Measurements from ENCODE around the gene FIBCD1. TPM values are rescaled to one million over a fixed set of nuclear protein-coding genes. Genes with fewer than 3 reads are reported as not detected.

FIBCD1 gene
- total RNA-seq, 2 donors from 2014 or later, result 0.20 to 4.6 TPM

- H3K36me3 ChIP-seq, result no peaks in the 10 kb centered on the region
Observed at GRCh38 chr9:130908146-130908877, 30.7 kb downstream of the FIBCD1 start.

GRCh38 chr9:130906735-130907416, 32.2 kb downstream of the FIBCD1 start:
- H3K27me3 ChIP-seq, result no peaks in the 10 kb centered on the region
- H3K27ac ChIP-seq, result no peak overlapping the region
- H3K4me1 ChIP-seq, result no peaks in the 10 kb centered on the region
- H3K9me3 ChIP-seq, result no peaks in the 10 kb centered on the region
- no peak for TF ChIP-seq CTCF (IDR thresholded peaks at IDR 0.05)
- H3K36me3 ChIP-seq, result no peaks in the 10 kb centered on the region
- H3K4me3 ChIP-seq, result no peak overlapping the region
- DNase-seq (ENCODE audit: low spot score), result no peak

More at GRCh38 chr9:130908146-130908877, 30.7 kb downstream of the FIBCD1 start:
- no peak overlapping the region for H3K4me3 ChIP-seq
- no peaks in the 10 kb centered on the region for H3K9me3 ChIP-seq
- no peak for DNase-seq (ENCODE audit: low spot score)
- TF ChIP-seq CTCF (IDR thresholded peaks at IDR 0.05), result no peak
- H3K4me1 ChIP-seq, result no peaks in the 10 kb centered on the region
- H3K27ac ChIP-seq, result no peak overlapping the region
- H3K27me3 ChIP-seq, result no peaks in the 10 kb centered on the region

- Histone ChIP-seq H3K36me3 (no peaks in the 10 kb centered on the region), H3K4me3 (no peak overlapping the region), H3K4me1 (no peaks in the 10 kb centered on the region), H3K27ac (no peak overlapping the region), H3K27me3 (no peaks in the 10 kb centered on the region), H3K9me3 (no peaks in the 10 kb centered on the region)
- no peak for TF ChIP-seq CTCF (IDR thresholded peaks at IDR 0.05)
- DNase-seq (ENCODE audit: low spot score), result no peak
Observed at GRCh38 chr9:130905902-130906734, 32.9 kb downstream of the FIBCD1 start.

GRCh38 chr9:130905125-130905901, 33.7 kb downstream of the FIBCD1 start:
- TF ChIP-seq CTCF (IDR thresholded peaks at IDR 0.05), result no peak
- DNase-seq (ENCODE audit: low spot score), result no peak
- no peaks in the 10 kb centered on the region for H3K27me3 ChIP-seq
- H3K9me3 ChIP-seq, result no peaks in the 10 kb centered on the region
- H3K27ac ChIP-seq, result no peak overlapping the region
- H3K4me1 ChIP-seq, result no peaks in the 10 kb centered on the region
- H3K36me3 ChIP-seq, result no peaks in the 10 kb centered on the region
- no peak overlapping the region for H3K4me3 ChIP-seq
